COR-L47 (cell line): Measurements from ENCODE around the gene ADCY2.

Experiments
- DNase-seq: peaks from one replicate; lab custom pipeline; 2025; lab: John Stamatoyannopoulos, UW

ADCY2 gene

GRCh38 chr5:7784683-7785380 lies 388.9 kb downstream of the ADCY2 start:
- DNase-seq: no peak

- DNase-seq: no peak
These were observed 391.8 kb downstream of the ADCY2 start for GRCh38 chr5:7787770-7788169.

DNA sequence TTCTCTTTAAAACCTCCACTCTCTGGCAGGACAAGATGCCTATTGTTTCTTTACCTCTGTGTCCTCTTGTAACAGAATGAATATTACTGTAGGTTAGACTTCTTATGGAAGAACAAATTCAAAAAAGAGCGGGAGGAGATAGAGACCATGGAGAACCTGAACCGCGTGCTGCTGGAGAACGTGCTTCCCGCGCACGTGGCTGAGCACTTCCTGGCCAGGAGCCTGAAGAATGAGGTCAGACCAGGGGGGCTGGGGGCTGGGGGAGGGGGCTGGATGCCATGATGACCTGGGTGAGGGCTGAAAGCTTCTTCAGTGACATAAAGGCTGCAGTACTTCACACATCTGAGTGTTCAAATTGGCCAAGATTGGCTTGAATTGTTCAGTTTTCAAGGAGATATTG lies 393.6 kb downstream of the ADCY2 start:
- no peak for DNase-seq

DNA sequence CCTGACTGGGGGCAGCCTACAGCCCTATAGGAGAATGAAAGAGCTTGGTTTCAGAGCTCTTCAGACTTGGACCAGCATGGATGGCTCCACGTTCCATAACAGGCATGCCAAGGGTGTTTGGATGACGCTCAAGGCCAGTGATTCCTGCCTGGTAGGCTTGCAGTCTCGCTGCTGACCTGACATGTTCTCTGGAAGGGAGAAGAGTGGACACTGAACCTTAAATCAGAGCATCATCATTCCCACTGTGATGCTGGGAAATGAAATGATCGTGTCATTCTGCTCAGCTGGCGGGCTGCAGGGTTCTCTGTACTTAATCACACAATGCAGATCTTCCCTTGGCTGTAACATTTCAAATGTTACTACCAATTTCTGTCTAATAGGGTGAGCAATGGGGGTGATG lies 398.0 kb downstream of the ADCY2 start:
- DNase-seq: no peak

GRCh38 chr5:7794311-7794710 lies 398.4 kb downstream of the ADCY2 start:
- no peak for DNase-seq

- no peak for DNase-seq
These were observed 398.9 kb downstream of the ADCY2 start for GRCh38 chr5:7794823-7795222.

DNA sequence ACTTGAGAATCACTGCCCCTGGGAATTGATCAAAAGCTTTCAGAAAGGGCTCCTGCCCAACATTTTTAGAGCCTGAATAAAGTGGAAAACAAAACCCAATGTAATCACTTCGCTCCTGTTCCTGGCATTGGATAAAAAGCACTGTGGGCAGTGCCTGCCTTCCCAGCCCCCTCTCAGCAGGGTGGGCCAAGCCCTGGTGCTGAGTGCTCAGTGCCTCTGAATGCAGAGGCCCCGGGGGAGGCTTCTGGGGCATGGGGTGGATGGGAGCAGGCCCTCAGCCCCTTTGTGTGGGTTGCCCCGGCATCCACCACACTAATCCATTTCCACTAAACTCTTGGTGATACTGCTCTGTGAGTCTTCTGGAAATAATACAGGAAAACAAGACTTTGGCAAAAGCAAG lies 399.4 kb downstream of the ADCY2 start:
- no peak for DNase-seq

GRCh38 chr5:7801891-7802614 lies 406.1 kb downstream of the ADCY2 start:
- no peak for DNase-seq

- no peak for DNase-seq
These were observed 406.9 kb downstream of the ADCY2 start for GRCh38 chr5:7802855-7803254.

GRCh38 chr5:7803937-7804336 lies 408.0 kb downstream of the ADCY2 start:
- no peak for DNase-seq

- no peak for DNase-seq
These were observed 409.4 kb downstream of the ADCY2 start for GRCh38 chr5:7805379-7805778.

- DNase-seq: no peak
These were observed 413.1 kb downstream of the ADCY2 start for GRCh38 chr5:7808998-7809397.

- DNase-seq: no peak
These were observed 415.8 kb downstream of the ADCY2 start for GRCh38 chr5:7811715-7812114.

GRCh38 chr5:7813007-7813406 lies 417.1 kb downstream of the ADCY2 start:
- no peak for DNase-seq

- DNase-seq: no peak
These were observed 417.6 kb downstream of the ADCY2 start for GRCh38 chr5:7813576-7813975.

DNA sequence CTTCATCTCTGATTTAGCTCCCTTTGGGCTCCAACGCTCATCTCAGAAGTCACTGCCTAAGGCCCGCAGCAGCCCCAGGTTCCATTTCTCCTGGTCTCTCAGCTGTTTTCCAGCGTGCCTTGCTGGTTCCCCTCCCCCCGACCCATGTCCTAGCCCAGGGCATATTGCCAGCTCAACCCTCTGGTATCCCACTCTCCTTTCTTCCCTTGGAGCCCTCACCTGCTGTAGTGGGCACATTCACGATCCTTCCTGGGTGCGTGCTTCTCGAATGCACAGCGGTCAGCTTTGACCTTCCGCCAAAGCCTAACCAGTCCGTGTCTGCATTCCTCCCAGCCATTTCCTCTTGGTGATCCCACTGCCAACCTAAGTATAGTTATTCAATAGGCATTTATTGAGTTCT lies 418.9 kb downstream of the ADCY2 start:
- DNase-seq: no peak

- DNase-seq: no peak
These were observed 420.1 kb downstream of the ADCY2 start for GRCh38 chr5:7815892-7816534.

- no peak for DNase-seq
These were observed 420.6 kb downstream of the ADCY2 start for GRCh38 chr5:7816535-7816901.

DNA sequence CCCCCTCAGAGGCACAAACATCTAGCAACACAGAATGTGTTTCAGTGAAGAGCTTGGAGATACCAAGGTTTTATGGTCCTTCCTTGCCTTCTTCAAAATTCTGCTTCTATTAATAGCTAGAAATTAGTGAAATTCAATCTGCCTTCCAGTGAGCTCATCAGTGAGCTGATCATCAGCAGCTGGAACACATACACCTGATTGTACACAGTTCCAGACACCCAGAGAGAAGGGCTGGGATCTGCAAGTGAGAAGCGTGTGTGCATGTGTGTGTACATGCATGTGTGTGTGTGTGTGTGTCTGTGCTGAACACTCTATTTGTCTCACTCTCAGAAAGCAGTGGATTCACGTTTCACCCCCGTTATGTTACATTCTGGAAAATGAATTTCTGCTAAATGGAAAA lies 426.5 kb downstream of the ADCY2 start:
- DNase-seq: no peak

DNA sequence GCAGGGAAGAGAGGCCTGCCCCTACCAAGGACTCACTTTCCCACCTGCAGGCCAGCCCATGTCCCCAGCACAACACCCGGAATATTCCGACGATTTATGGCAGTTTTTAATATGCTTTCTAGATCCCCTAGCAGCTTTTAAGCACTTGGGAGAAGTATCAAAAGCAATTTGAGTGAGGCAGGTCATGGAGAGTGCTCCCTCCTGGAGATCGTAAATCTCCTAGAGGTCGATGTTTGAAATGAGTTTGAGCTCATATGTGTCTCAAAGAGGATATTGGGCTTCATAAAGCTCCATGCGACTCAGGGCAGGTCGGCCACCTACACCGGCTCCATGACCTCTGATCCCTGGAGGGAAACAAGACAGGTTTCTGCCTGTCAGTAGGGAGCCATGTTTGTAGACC lies 427.7 kb downstream of the ADCY2 start:
- no peak for DNase-seq

GRCh38 chr5:7824995-7825394 lies 429.1 kb downstream of the ADCY2 start:
- DNase-seq: no peak

- no peak for DNase-seq
These were observed 429.7 kb downstream of the ADCY2 start for GRCh38 chr5:7825630-7826029.

GRCh38 chr5:7827610-7828009 lies 431.7 kb downstream of the ADCY2 start:
- no peak for DNase-seq
